A673 (cell line): ENCODE data around the gene TPX2.

ENCODE experiments used
- EZH2 ChIP-seq: fragments of 200-600 bp; sonication (generic); IDR thresholded peaks from 2 replicates; pipeline ENCODE4 v1.6.1; 2017; ENCODE audit warnings: borderline replicate concordance, low read depth, mild to moderate bottlenecking, mixed read lengths, antibody characterized with exemption, low read length; ENCODE audit not compliant: poor library complexity, severe bottlenecking
- TF ChIP-seq, protein P1 (sequence below): fragments of 300-800, 200-600 bp; sonication (generic); conservative IDR thresholded peaks from 2 replicates; pipeline ENCODE4 v1.5.1; 2017; ENCODE audit warnings: low read depth, mild to moderate bottlenecking, antibody characterized with exemption, low read length, moderate library complexity, mixed read lengths

DNA sequence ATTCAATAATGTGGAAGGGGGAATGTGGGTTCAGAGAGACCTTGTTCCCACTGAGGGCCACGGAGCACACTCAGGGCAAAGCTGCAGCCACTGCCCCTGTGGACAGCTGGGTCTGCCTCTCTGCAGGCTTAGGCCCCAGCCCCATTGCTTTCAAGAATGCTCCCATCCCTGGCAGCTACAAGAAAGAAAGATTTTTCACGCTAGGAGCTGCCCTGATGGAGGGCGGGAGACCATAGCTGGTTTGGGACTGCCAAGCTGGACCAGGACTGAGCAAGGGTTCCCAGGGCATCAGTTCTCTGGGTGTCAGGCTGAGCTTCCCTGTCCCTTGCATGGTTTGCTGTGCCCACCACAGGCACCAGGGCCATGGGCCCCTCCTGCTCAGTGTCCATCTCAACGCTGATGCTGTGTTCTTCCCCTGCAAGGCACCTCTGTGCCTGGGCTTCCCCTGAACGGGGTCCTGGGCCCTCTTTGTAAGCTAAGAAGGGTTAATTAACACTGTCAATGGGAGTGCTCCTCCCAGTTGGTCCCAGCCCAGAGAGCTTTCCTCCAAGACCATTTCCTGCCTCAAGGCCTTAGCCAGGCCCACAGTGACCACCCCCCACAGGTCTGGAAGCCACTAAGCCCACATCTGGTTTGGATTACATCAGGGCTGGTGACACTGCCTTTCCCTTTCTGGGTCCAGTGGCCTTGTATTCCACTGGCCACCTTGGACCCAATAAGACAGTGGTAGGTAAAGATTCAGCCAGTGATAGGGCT is 97.9 kb downstream of the TPX2 start:
- TF ChIP-seq, protein P1, sequence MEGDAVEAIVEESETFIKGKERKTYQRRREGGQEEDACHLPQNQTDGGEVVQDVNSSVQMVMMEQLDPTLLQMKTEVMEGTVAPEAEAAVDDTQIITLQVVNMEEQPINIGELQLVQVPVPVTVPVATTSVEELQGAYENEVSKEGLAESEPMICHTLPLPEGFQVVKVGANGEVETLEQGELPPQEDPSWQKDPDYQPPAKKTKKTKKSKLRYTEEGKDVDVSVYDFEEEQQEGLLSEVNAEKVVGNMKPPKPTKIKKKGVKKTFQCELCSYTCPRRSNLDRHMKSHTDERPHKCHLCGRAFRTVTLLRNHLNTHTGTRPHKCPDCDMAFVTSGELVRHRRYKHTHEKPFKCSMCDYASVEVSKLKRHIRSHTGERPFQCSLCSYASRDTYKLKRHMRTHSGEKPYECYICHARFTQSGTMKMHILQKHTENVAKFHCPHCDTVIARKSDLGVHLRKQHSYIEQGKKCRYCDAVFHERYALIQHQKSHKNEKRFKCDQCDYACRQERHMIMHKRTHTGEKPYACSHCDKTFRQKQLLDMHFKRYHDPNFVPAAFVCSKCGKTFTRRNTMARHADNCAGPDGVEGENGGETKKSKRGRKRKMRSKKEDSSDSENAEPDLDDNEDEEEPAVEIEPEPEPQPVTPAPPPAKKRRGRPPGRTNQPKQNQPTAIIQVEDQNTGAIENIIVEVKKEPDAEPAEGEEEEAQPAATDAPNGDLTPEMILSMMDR, result no peak
- TF ChIP-seq EZH2, result no peak
